IMR-90 (cell line): ENCODE measurements around the gene RELL1. TPM values are rescaled to one million over a fixed set of nuclear protein-coding genes. Genes with fewer than 3 reads are reported as not detected.

ENCODE experiments used
- ATAC-seq: fragments of 200-7000 bp; cut with Tn5 transposase; 2 replicates; pipeline ENCODE4 v1.9.1; 2020; ENCODE audit warnings: low read depth, mild to moderate bottlenecking, moderate library complexity
- BruUV-seq: library from RNA; stranded (reverse); fragments of 400-500 nt; replicated peaks from 2 replicates; lab custom pipeline; 2021; lab: Mats Ljungman, UMichigan
- CTCF ChIA-PET: fragments of 300-600 bp; formaldehyde crosslinking; extraction: SDS; loops from one replicate; lab custom pipeline; 2021; ENCODE audit warnings: antibody characterized with exemption; lab: Yijun Ruan, JAX
- POLR2A ChIA-PET: fragments of 300-600 bp; sonication (Branson Sonifier 250); formaldehyde crosslinking; loops from one replicate; lab custom pipeline; 2022; ENCODE audit warnings: antibody characterized with exemption; ENCODE audit not compliant: unreplicated experiment; lab: Charles Lee
- DNase-seq: peaks from one replicate; pipeline ENCODE4 v3.0.0; 2013
- H2AFZ ChIP-seq: replicated peaks from 2 replicates; pipeline ENCODE3; 2013; ENCODE audit warnings: low read length, mild to moderate bottlenecking; ENCODE audit not compliant: poor library complexity
- H2AK5ac ChIP-seq: 2 replicates; pipeline ENCODE4 v1.6.1; 2013; ENCODE audit warnings: low read depth, low read length, inconsistent platforms
- H2AK9ac ChIP-seq: replicated peaks from 2 replicates; pipeline ENCODE3; 2013; ENCODE audit warnings: mild to moderate bottlenecking, low read depth, low read length, moderate library complexity; ENCODE audit not compliant: poor library complexity
- H2BK120ac ChIP-seq: 2 replicates; pipeline ENCODE4 v1.6.1; 2013; ENCODE audit warnings: low read depth, low read length, inconsistent platforms
- H2BK15ac ChIP-seq: 3 replicates; pipeline ENCODE4 v1.6.1; 2013; ENCODE audit warnings: low read depth, low read length, inconsistent platforms
- H2BK20ac ChIP-seq: 2 replicates; pipeline ENCODE4 v1.6.1; 2013; ENCODE audit warnings: low read depth, mild to moderate bottlenecking, inconsistent platforms, low read length, moderate library complexity
- H2BK5ac ChIP-seq: 2 replicates; pipeline ENCODE4 v1.6.1; 2013; ENCODE audit warnings: mild to moderate bottlenecking, low read depth, low read length, inconsistent platforms; ENCODE audit not compliant: poor library complexity, severe bottlenecking
- H3K14ac ChIP-seq: replicated peaks from 2 replicates; pipeline ENCODE4 v1.6.1; 2013; ENCODE audit warnings: low read depth, low read length, inconsistent platforms
- H3K18ac ChIP-seq: 2 replicates; pipeline ENCODE4 v1.6.1; 2013; ENCODE audit warnings: low read depth, low read length, control low read depth
- H3K23ac ChIP-seq: 2 replicates; pipeline ENCODE4 v1.6.1; 2013; ENCODE audit warnings: low read depth, low read length, inconsistent platforms
- H3K27ac ChIP-seq: 2 replicates; pipeline ENCODE4 v1.5.1; 2013; ENCODE audit warnings: mild to moderate bottlenecking, control low read depth, low read length; ENCODE audit not compliant: insufficient read depth
- H3K27me3 ChIP-seq: 2 replicates; pipeline ENCODE4 v1.6.1; 2013; ENCODE audit warnings: low read length; ENCODE audit not compliant: control insufficient read depth, insufficient read depth
- H3K36me3 ChIP-seq: 2 replicates; pipeline ENCODE4 v1.6.1; 2013; ENCODE audit warnings: low read length, mixed read lengths; ENCODE audit not compliant: control insufficient read depth, insufficient read depth
- H3K4ac ChIP-seq: 2 replicates; pipeline ENCODE4 v1.6.1; 2013; ENCODE audit warnings: low read depth, low read length, inconsistent platforms
- H3K4me1 ChIP-seq: 2 replicates; pipeline ENCODE4 v1.6.1; 2013; ENCODE audit warnings: low read length, mixed read lengths; ENCODE audit not compliant: control insufficient read depth, insufficient read depth
- H3K4me2 ChIP-seq: 2 replicates; pipeline ENCODE4 v1.6.1; 2013; ENCODE audit warnings: low read depth, mild to moderate bottlenecking, control low read depth, low read length, moderate library complexity
- H3K4me3 ChIP-seq: 2 replicates; pipeline ENCODE4 v1.5.1; 2013; ENCODE audit warnings: low read depth, mild to moderate bottlenecking, control low read depth, low read length, moderate library complexity; ENCODE audit not compliant: insufficient read depth
- H3K56ac ChIP-seq: 2 replicates; pipeline ENCODE4 v1.6.1; 2013; ENCODE audit warnings: low read length, inconsistent platforms; ENCODE audit not compliant: insufficient read depth; ENCODE audit errors: extremely low read depth
- H3K79me1 ChIP-seq, 2 experiments: 2 replicates each; pipeline ENCODE4 v1.6.1; 2013; ENCODE audit warnings: low read length in 2 of 2, inconsistent platforms in 1 of 2, low read depth in 1 of 2
- H3K9ac ChIP-seq: 2 replicates; pipeline ENCODE4 v1.6.1; 2013; ENCODE audit warnings: low read depth, low read length, control low read depth
- H3K9me1 ChIP-seq: 2 replicates; pipeline ENCODE4 v1.6.1; 2013; ENCODE audit warnings: low read length, inconsistent platforms; ENCODE audit not compliant: insufficient read depth
- H3K9me3 ChIP-seq: 2 replicates; pipeline ENCODE4 v1.6.1; 2013; ENCODE audit warnings: low read length; ENCODE audit not compliant: control insufficient read depth, insufficient read depth
- H4K20me1 ChIP-seq: 2 replicates; pipeline ENCODE4 v1.6.1; 2013; ENCODE audit warnings: low read length, inconsistent platforms; ENCODE audit not compliant: insufficient read depth
- H4K5ac ChIP-seq: 2 replicates; pipeline ENCODE4 v1.6.1; 2013; ENCODE audit warnings: mild to moderate bottlenecking, low read depth, low read length, control low read depth
- H4K8ac ChIP-seq, 2 experiments: 2 replicates each; pipeline ENCODE4 v1.6.1; 2013; ENCODE audit warnings: low read depth in 2 of 2, low read length in 2 of 2, control low read depth in 1 of 2, inconsistent platforms in 1 of 2
- H4K91ac ChIP-seq: 2 replicates; pipeline ENCODE4 v1.6.1; 2013; ENCODE audit warnings: low read depth, low read length, inconsistent platforms; ENCODE audit not compliant: insufficient read depth
- CEBPB ChIP-seq: IDR thresholded peaks from 2 replicates; pipeline ENCODE4 v1.6.1; 2012; ENCODE audit warnings: low read depth, low read length, improper control_type of control experiment
- MXI1 ChIP-seq: IDR thresholded peaks from 2 replicates; pipeline ENCODE4 v1.6.1; 2012; ENCODE audit warnings: low read depth, mild to moderate bottlenecking, low read length, moderate library complexity, borderline replicate concordance
- WGBS, 2 experiments: methylation state at CpG; one replicate each; pipeline versions ENCODE4 v1.1.5 to v1.1.7; 2013; ENCODE audit warnings: missing lambda C conversion rate in 2 of 2; ENCODE audit not compliant: insufficient read length in 1 of 2; ENCODE audit errors: extremely low coverage in 2 of 2; 5-methylcytosine and 5-hydroxymethylcytosine counted together
- dilution Hi-C: fragments of 300-500 bp; cut with HindIII; formaldehyde crosslinking; loops from one replicate; pipeline ENCODE4 v1.14.3; 2018; ENCODE audit warnings: low sequenced_read_pairs; ENCODE audit not compliant: unreplicated experiment
- in situ Hi-C: fragments of 300-500 bp; cut with MboI; formaldehyde crosslinking; loops from 3 replicates; pipeline ENCODE4 v1.14.3; 2019; ENCODE audit warnings: low sequenced_read_pairs, inconsistent platforms, mixed read lengths
- intact Hi-C: fragments of 100-400 bp; cut with micrococcal nuclease; formaldehyde crosslinking; loops from 2 replicates; pipeline ENCODE4 v1.10.0; 2022
- polyA plus RNA-seq, 3 experiments: library from polyadenylated mRNA; depleted of rRNA; stranded (reverse); fragments of >200 nt; gene quantifications; 2 replicates each; pipeline ENCODE4 v1.2.3, GENCODE V29; 2012; ENCODE audit warnings: low replicate concordance in 1 of 3
- total RNA-seq: library from RNA; depleted of rRNA; stranded (reverse); fragments of >200 nt; gene quantifications from 2 replicates; pipeline ENCODE4 v1.2.3, GENCODE V29; 2012
- TF ChIP-seq, protein P1 (sequence below): fragments of 150-350 bp; IDR thresholded peaks from 2 replicates; pipeline ENCODE4 v1.6.1; 2017; ENCODE audit warnings: mild to moderate bottlenecking, antibody characterized with exemption, low read length, low read depth

The RELL1 gene
- total and polyA plus RNA-seq, 2 of the 4 experiments (the other 2 are of a cell fraction), result 6.8 to 39.6 TPM

GRCh38 chr4:37639551-37640285, 46.5 kb downstream of the RELL1 start:
- no peaks in the 10 kb centered on the region for H3K9me3 ChIP-seq
- POLR2A ChIA-PET, result interaction anchor here (0.6 kb wide), 1 partner anchor 9 kb away, joined by 6 read pairs; no protein-coding TSS in a partner anchor
- intact Hi-C loops, result no loop called here

More at GRCh38 chr4:37639551-37640285, 46.5 kb downstream of the RELL1 start:
- H4K5ac ChIP-seq, result no peak overlapping the region
- no peak overlapping the region for H2BK20ac ChIP-seq
- H2AFZ ChIP-seq, result no peak overlapping the region
- no TSS peak for BruUV-seq
- no peak overlapping the region for H3K4me3 ChIP-seq
- H4K20me1 ChIP-seq, result no peaks in the 10 kb centered on the region
- no peak overlapping the region for H4K91ac ChIP-seq
- CTCF ChIA-PET, result interaction anchor here (0.7 kb wide), 1 partner anchor 27 kb away, joined by 3 read pairs; no protein-coding TSS in a partner anchor
- H3K27me3 ChIP-seq, result no peaks in the 10 kb centered on the region
- no peak overlapping the region for H3K9ac ChIP-seq
- dilution Hi-C loops, result no loop called here
- no peak overlapping the region for H3K4me2 ChIP-seq
- no peak overlapping the region for H3K56ac ChIP-seq
- peaks cover 0 to 4% of the 10 kb centered on the region in 2 experiments; a peak in 2 of 4 replicates for H3K79me1 ChIP-seq
- H2BK120ac ChIP-seq, result no peak overlapping the region
- in situ Hi-C loops, result no loop called here
- H3K4me1 ChIP-seq, result no peaks in the 10 kb centered on the region
- no peak overlapping the region for H3K4ac ChIP-seq
- H3K36me3 ChIP-seq, result peaks cover 10% of the 10 kb centered on the region
- DNase-seq (no peak), ATAC-seq (no peak)
- no peak overlapping the region for H2AK5ac ChIP-seq
- H3K23ac ChIP-seq, result no peak overlapping the region
- H3K18ac ChIP-seq, result no peak overlapping the region
- H2BK5ac ChIP-seq, result no peak overlapping the region
- H3K14ac ChIP-seq, result no peak overlapping the region
- H2AK9ac ChIP-seq, result no peak overlapping the region
- H3K9me1 ChIP-seq, result peaks cover 5% of the 10 kb centered on the region; the same call in 1 of the 2 replicates
- no peak for TF ChIP-seq CEBPB
- TF ChIP-seq, protein P1, sequence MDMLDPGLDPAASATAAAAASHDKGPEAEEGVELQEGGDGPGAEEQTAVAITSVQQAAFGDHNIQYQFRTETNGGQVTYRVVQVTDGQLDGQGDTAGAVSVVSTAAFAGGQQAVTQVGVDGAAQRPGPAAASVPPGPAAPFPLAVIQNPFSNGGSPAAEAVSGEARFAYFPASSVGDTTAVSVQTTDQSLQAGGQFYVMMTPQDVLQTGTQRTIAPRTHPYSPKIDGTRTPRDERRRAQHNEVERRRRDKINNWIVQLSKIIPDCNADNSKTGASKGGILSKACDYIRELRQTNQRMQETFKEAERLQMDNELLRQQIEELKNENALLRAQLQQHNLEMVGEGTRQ, result no peak
- no peak for TF ChIP-seq MXI1
- H4K8ac ChIP-seq, result no peak overlapping the region
- WGBS, 2 experiments, result no CpG with 5 or more reads among the region's 4 CpGs
- H2BK15ac ChIP-seq, result no peak overlapping the region
- no peak overlapping the region for H3K27ac ChIP-seq
